ENCODE data around the gene FBXO42. TPM values are rescaled to one million over a fixed set of nuclear protein-coding genes. Genes with fewer than 3 reads are reported as not detected.
"Not testable (repeated sequence)": the region's sequence is repeated elsewhere in the genome, so short reads cannot be mapped to it uniquely, and the experiment has no call there.

Gene FBXO42
- polyA plus RNA-seq, 3 donors, result 17.2 to 21.1 (median 19.0) TPM

- no peak for DNase-seq (ENCODE audit: low read depth in 3 of 3, low spot score in 2 of 3)
Observed at GRCh38 chr1:16266411-16267118, 85.7 kb downstream of the FBXO42 start.

GRCh38 chr1:16262067-16262466, 90.2 kb downstream of the FBXO42 start:
- no peak for DNase-seq (ENCODE audit: low read depth in 3 of 3, low spot score in 2 of 3)

GRCh38 chr1:16260814-16261213, 91.5 kb downstream of the FBXO42 start:
- DNase-seq (ENCODE audit: low read depth in 3 of 3, low spot score in 2 of 3), result no peak

GRCh38 chr1:16258591-16259135, 93.6 kb downstream of the FBXO42 start:
- no peak for DNase-seq (ENCODE audit: low read depth in 3 of 3, low spot score in 2 of 3)

GRCh38 chr1:16257968-16258367, 94.3 kb downstream of the FBXO42 start:
- no peak for DNase-seq (ENCODE audit: low read depth in 3 of 3, low spot score in 2 of 3)

GRCh38 chr1:16257556-16257955, 94.7 kb downstream of the FBXO42 start:
- not testable (repeated sequence) for DNase-seq (ENCODE audit: low read depth in 3 of 3, low spot score in 2 of 3)

- DNase-seq (ENCODE audit: low read depth in 3 of 3, low spot score in 2 of 3), result no peak
Observed at GRCh38 chr1:16256478-16256877, 95.8 kb downstream of the FBXO42 start.

- DNase-seq (ENCODE audit: low read depth in 3 of 3, low spot score in 2 of 3), result no peak
Observed at GRCh38 chr1:16254263-16254928, 97.9 kb downstream of the FBXO42 start.

GRCh38 chr1:16253332-16253922, 98.9 kb downstream of the FBXO42 start:
- no peak for DNase-seq (ENCODE audit: low read depth in 3 of 3, low spot score in 2 of 3)

GRCh38 chr1:16252912-16253311, 99.4 kb downstream of the FBXO42 start:
- no peak for DNase-seq (ENCODE audit: low read depth in 3 of 3, low spot score in 2 of 3)

GRCh38 chr1:16251381-16251780, 100.9 kb downstream of the FBXO42 start:
- no peak for DNase-seq (ENCODE audit: low read depth in 3 of 3, low spot score in 2 of 3)

GRCh38 chr1:16250524-16251251, 101.6 kb downstream of the FBXO42 start:
- no peak for DNase-seq (ENCODE audit: low read depth in 3 of 3, low spot score in 2 of 3)

GRCh38 chr1:16249596-16250241, 102.6 kb downstream of the FBXO42 start:
- DNase-seq (ENCODE audit: low read depth in 3 of 3, low spot score in 2 of 3), result no peak

GRCh38 chr1:16248603-16249516, 103.4 kb downstream of the FBXO42 start:
- no peak for DNase-seq (ENCODE audit: low read depth in 3 of 3, low spot score in 2 of 3)

GRCh38 chr1:16248007-16248436, 104.3 kb downstream of the FBXO42 start:
- no peak for DNase-seq (ENCODE audit: low read depth in 3 of 3, low spot score in 2 of 3)

GRCh38 chr1:16247441-16247840, 104.8 kb downstream of the FBXO42 start:
- DNase-seq (ENCODE audit: low read depth in 3 of 3, low spot score in 2 of 3), result no peak

- no peak for DNase-seq (ENCODE audit: low read depth in 3 of 3, low spot score in 2 of 3)
Observed at GRCh38 chr1:16246961-16247360, 105.3 kb downstream of the FBXO42 start.

- DNase-seq (ENCODE audit: low read depth in 3 of 3, low spot score in 2 of 3), result not testable (repeated sequence)
Observed at GRCh38 chr1:16246239-16246638, 106.0 kb downstream of the FBXO42 start.

GRCh38 chr1:16245476-16246196, 106.6 kb downstream of the FBXO42 start:
- no peak for DNase-seq (ENCODE audit: low read depth in 3 of 3, low spot score in 2 of 3)
